Thyroid gland (tissue), 4 donors: ENCODE results near the gene HOXD10.

Experiments used
- CTCF ChIP-seq, 6 experiments: fragments of 200-600 bp in 3 of 6; fragments of 450-650 bp in 3 of 6; sonication (generic) in 3 of 6; IDR thresholded peaks; one replicate each; pipeline ENCODE4 v1.5.1; 2016 to 2019; ENCODE audit warnings: antibody characterized with exemption in 6 of 6, mild to moderate bottlenecking in 2 of 6, inconsistent platforms in 1 of 6, moderate library complexity in 1 of 6
- POLR2A ChIP-seq, 2 donors: fragments of 450-650 bp; IDR thresholded peaks; one replicate each; pipeline ENCODE4 v1.6.1; 2017; ENCODE audit warnings: antibody characterized with exemption in 2 of 2, mild to moderate bottlenecking in 2 of 2, moderate library complexity in 1 of 2

- TF ChIP-seq POLR2A (IDR thresholded peaks at IDR 0.05): no peak
- no peak for TF ChIP-seq CTCF (IDR thresholded peaks at IDR 0.05)
Measured at GRCh38 chr2:176090862-176091261, 25.7 kb upstream of the HOXD10 start.
